Measurements from ENCODE around the gene TNFAIP8L1.

GRCh38 chr19:4606181-4606580 is 33.1 kb upstream of the TNFAIP8L1 start:
- no peak for TF ChIP-seq CTCF (IDR thresholded peaks at IDR 0.05)
- TF ChIP-seq EZH2 (IDR thresholded peaks at IDR 0.05) = no peak

Measured in neural progenitor cell (in vitro differentiated cells).